Measurements from ENCODE around the gene RMRP.

- TF ChIP-seq CTCF (IDR thresholded peaks at IDR 0.05) (no peak), EP300 (IDR thresholded peaks at IDR 0.05; ENCODE audit: borderline replicate concordance in 1 of 2, low read depth in 1 of 2, low read length in 1 of 2) (no peak), YY1 (IDR thresholded peaks at IDR 0.05; ENCODE audit: low read depth) (no peak), MXI1 (IDR thresholded peaks at IDR 0.05; ENCODE audit: low read depth, low read length) (no peak), REST (IDR thresholded peaks at IDR 0.05; ENCODE audit: low read depth, low read length) (no peak), USF2 (IDR thresholded peaks at IDR 0.05; ENCODE audit: borderline replicate concordance, low read depth, low read length) (no peak), GATA2 (CRISPR knock-in tag; IDR thresholded peaks at IDR 0.05) (no peak), EZH2phosphoT487 (IDR thresholded peaks at IDR 0.05; ENCODE audit: borderline replicate concordance, low read depth) (no peak), IRF3 (IDR thresholded peaks at IDR 0.05; ENCODE audit: low read depth, low read length) (no peak), POLR2AphosphoS5 (IDR thresholded peaks at IDR 0.05; ENCODE audit: low read depth, low read length) (no peak), ZBTB33 (IDR thresholded peaks at IDR 0.05; ENCODE audit: borderline replicate concordance, low read depth) (no peak), MEF2A (IDR thresholded peaks at IDR 0.05; ENCODE audit: borderline replicate concordance, low read depth) (no peak), FOXJ3 (CRISPR knock-in tag; IDR thresholded peaks at IDR 0.05) (no peak)
Observed at GRCh38 chr9:35628389-35628991, 29.3 kb downstream of the RMRP start.
